Right cardiac atrium (tissue), 5 donors: ENCODE data around the gene B4GALT6. TPM values are rescaled to one million over a fixed set of nuclear protein-coding genes. Genes with fewer than 3 reads are reported as not detected.

Source experiments
- ATAC-seq, 2 donors: fragments of 200-7000 bp; cut with Tn5 transposase; one replicate each; pipeline versions ENCODE4 v1.8.0 to v1.9.1; 2020; ENCODE audit warnings: moderate library complexity in 2 of 2, mild to moderate bottlenecking in 1 of 2
- DNase-seq, 3 donors: peaks; one replicate each; pipeline ENCODE4 v3.0.0-alpha.2; 2020
- H3K27ac ChIP-seq: one replicate; pipeline ENCODE4 v1.5.1; 2013; ENCODE audit warnings: mild to moderate bottlenecking, low read length, control low read depth, moderate library complexity
- H3K27me3 ChIP-seq: one replicate; pipeline ENCODE4 v1.6.1; 2013; ENCODE audit not compliant: control insufficient read depth, insufficient read depth
- H3K4me1 ChIP-seq: one replicate; pipeline ENCODE4 v1.6.1; 2013; ENCODE audit warnings: low read length; ENCODE audit not compliant: control insufficient read depth, insufficient read depth
- H3K4me3 ChIP-seq: one replicate; pipeline ENCODE4 v1.5.1; 2013; ENCODE audit warnings: low read length, control low read depth
- H3K9me3 ChIP-seq: one replicate; pipeline ENCODE4 v1.6.1; 2013; ENCODE audit warnings: low read length; ENCODE audit not compliant: control insufficient read depth
- WGBS: extraction: QIAGEN DNeasy Blood & Tissue Kit; methylation state at CpG from one replicate; pipeline ENCODE4 v1.1.7; 2013; 5-methylcytosine and 5-hydroxymethylcytosine counted together
- intact Hi-C, 4 donors: fragments of 100-400 bp; cut with DNase I; formaldehyde crosslinking; loops; one replicate each; pipeline versions ENCODE4 v1.11.0 to v1.14.0; 2022 to 2023
- polyA plus RNA-seq: library from polyadenylated mRNA; stranded (reverse); fragments of 200-250 nt; gene quantifications from one replicate; pipeline ENCODE4 v1.2.3, GENCODE V29; 2013
- total RNA-seq, 4 donors: library from RNA; stranded (reverse); fragmentation: NEBNext Ultra II Directional; extraction: Animal tissue kit (Norgen Biotek cat#: 25700); gene quantifications; one replicate each; pipeline ENCODE4 v1.2.1, GENCODE V29; 2021
- donor health status: healthy with polysubstance abuse.
- donor health status: DM: no; HTN: yes; CAD: no.
- donor health status: DM: no; HTN: no; CAD: no.
- donor health status: DM: no; HTN: yes; CAD: no; lungs with severe emphysema.
- donor health status: DM: yes; HTN: yes; CAD: no.

B4GALT6 gene
- total and polyA plus RNA-seq, 5 donors, result 4.1 to 12.9 (median 10.2) TPM

DNA sequence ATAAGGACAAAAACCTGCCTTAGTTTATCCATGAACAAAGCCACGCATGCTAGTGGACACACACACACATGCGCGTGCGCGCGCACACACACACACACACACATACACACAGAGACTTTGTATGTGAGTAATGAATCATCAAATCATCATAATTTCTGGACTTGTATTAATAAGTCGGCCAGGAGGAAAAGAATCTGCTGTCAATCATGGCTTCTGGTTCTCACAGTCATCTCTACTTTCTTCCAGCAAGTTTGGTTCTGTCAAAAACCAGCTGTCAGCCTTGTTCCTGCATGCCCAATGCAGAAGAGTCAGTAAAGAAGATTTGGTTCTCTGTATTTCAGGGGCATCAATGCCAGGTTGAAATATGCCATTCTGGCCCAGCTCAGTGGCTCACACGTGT lies 93.8 kb downstream of the B4GALT6 start:
- ATAC-seq, result no peak
- intact Hi-C loops, result no loop called here

GRCh38 chr18:31587529-31587928 lies 96.9 kb downstream of the B4GALT6 start:
- DNase-seq (no peak), ATAC-seq (no peak)
- intact Hi-C loops, result no loop called here
- 62% methylated on average over 4 of the region's 4 CpGs for WGBS
- H3K9me3 ChIP-seq, result no peaks in the 10 kb centered on the region
- H3K4me1 ChIP-seq, result no peaks in the 10 kb centered on the region
- H3K27me3 ChIP-seq, result no peaks in the 10 kb centered on the region
- H3K27ac ChIP-seq, result no peak overlapping the region
- no peak overlapping the region for H3K4me3 ChIP-seq

More for the DNA sequence above, 93.8 kb downstream of the B4GALT6 start:
- 83% methylated on average over 8 of the region's 8 CpGs for WGBS
- DNase-seq, result no peak
- no peak overlapping the region for H3K4me3 ChIP-seq
- no peaks in the 10 kb centered on the region for H3K9me3 ChIP-seq
- no peak overlapping the region for H3K27ac ChIP-seq
- H3K4me1 ChIP-seq, result no peaks in the 10 kb centered on the region
- no peaks in the 10 kb centered on the region for H3K27me3 ChIP-seq

GRCh38 chr18:31586616-31587015 lies 97.8 kb downstream of the B4GALT6 start:
- ATAC-seq, result no peak
- intact Hi-C loops, result no loop called here
- DNase-seq, result no peak
- WGBS, result 67% methylated on average over 5 of the region's 5 CpGs
- Histone ChIP-seq H3K27me3 (no peaks in the 10 kb centered on the region), H3K4me3 (no peak overlapping the region), H3K27ac (no peak overlapping the region), H3K9me3 (no peaks in the 10 kb centered on the region), H3K4me1 (no peaks in the 10 kb centered on the region)

DNA sequence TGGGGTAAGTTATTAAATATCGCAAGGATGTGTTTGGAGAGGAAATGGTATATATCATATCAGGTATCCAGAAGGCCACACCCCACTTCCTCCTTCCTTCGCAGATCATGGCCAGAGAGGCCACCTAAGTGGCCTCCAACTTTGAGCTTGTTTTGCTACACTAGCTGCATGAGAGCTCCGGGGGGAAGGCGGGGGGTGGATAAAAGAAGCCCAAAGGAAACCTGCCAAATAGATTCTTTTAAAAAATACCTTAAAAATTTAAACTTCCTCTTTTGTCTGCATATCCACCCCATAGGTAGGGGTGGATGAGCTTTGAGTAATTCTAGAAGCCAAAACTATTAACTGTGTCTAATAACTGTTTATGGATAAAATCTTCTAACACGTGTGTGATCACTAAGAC lies 98.4 kb downstream of the B4GALT6 start:
- Histone ChIP-seq H3K4me1 (no peaks in the 10 kb centered on the region), H3K4me3 (no peak overlapping the region), H3K27me3 (no peaks in the 10 kb centered on the region), H3K9me3 (no peaks in the 10 kb centered on the region), H3K27ac (no peak overlapping the region)
- WGBS, result 81% methylated on average over 5 of the region's 5 CpGs
- DNase-seq (no peak), ATAC-seq (no peak)
- intact Hi-C loops, result no loop called here

- ATAC-seq (no peak), DNase-seq (no peak)
- intact Hi-C loops, result no loop called here
- 93% methylated on average over 5 of the region's 5 CpGs for WGBS
- H3K27me3 ChIP-seq, result no peaks in the 10 kb centered on the region
- H3K4me1 ChIP-seq, result no peaks in the 10 kb centered on the region
- no peak overlapping the region for H3K27ac ChIP-seq
- H3K4me3 ChIP-seq, result no peak overlapping the region
- no peaks in the 10 kb centered on the region for H3K9me3 ChIP-seq
Observed at GRCh38 chr18:31583185-31583854, 101.1 kb downstream of the B4GALT6 start.

- DNase-seq (no peak), ATAC-seq (no peak)
- WGBS, result 43% methylated on average over 4 of the region's 4 CpGs
- H3K4me3 ChIP-seq, result no peak overlapping the region
- H3K9me3 ChIP-seq, result no peaks in the 10 kb centered on the region
- H3K27ac ChIP-seq, result no peak overlapping the region
- intact Hi-C loops, result no loop called here
- H3K4me1 ChIP-seq, result no peaks in the 10 kb centered on the region
- no peaks in the 10 kb centered on the region for H3K27me3 ChIP-seq
Observed at GRCh38 chr18:31581498-31582197, 102.7 kb downstream of the B4GALT6 start.

DNA sequence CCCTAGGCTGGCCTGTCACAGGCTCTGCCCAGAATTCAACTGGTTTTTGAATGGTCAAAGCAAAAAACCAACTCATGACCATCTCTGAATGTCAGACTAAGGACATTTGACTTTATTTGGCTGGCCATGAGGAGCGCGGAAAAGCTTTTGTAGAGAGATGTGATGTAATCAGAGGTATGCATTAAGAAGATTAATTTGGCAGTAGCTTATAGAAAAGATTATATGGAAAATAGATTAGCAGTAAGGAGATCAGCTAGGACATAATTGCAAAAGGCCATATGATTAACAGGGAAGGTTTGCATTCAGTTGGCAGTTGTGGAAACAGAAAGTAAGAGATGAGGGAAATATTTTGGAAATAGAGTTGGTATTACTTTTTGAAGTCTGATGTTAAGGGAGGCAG lies 105.0 kb downstream of the B4GALT6 start:
- ATAC-seq (no peak), DNase-seq (no peak)
- WGBS, result 90% methylated on average over 2 of the region's 2 CpGs
- no peak overlapping the region for H3K4me3 ChIP-seq
- no peaks in the 10 kb centered on the region for H3K27me3 ChIP-seq
- intact Hi-C loops, result no loop called here
- H3K9me3 ChIP-seq, result no peaks in the 10 kb centered on the region
- H3K4me1 ChIP-seq, result peaks cover 2% of the 10 kb centered on the region
- H3K27ac ChIP-seq, result no peak overlapping the region

- H3K9me3 ChIP-seq, result no peaks in the 10 kb centered on the region
- H3K27ac ChIP-seq, result no peak overlapping the region
- no peaks in the 10 kb centered on the region for H3K27me3 ChIP-seq
- WGBS, result 91% methylated on average over 4 of the region's 4 CpGs
- intact Hi-C loops, result no loop called here
- H3K4me3 ChIP-seq, result no peak overlapping the region
- H3K4me1 ChIP-seq, result peaks cover 2% of the 10 kb centered on the region
- ATAC-seq, result no peak
- DNase-seq, result no peak
Observed at GRCh38 chr18:31578126-31578525, 106.3 kb downstream of the B4GALT6 start.

- no peak for DNase-seq
- intact Hi-C loops, result no loop called here
- Histone ChIP-seq H3K4me1 (peaks cover 2% of the 10 kb centered on the region), H3K9me3 (no peaks in the 10 kb centered on the region), H3K27ac (no peak overlapping the region), H3K4me3 (no peak overlapping the region), H3K27me3 (no peaks in the 10 kb centered on the region)
- ATAC-seq, result no peak
- WGBS, result 46% methylated on average over 1 of the region's 1 CpG
Observed at GRCh38 chr18:31577195-31577594, 107.2 kb downstream of the B4GALT6 start.

GRCh38 chr18:31576670-31577069 lies 107.7 kb downstream of the B4GALT6 start:
- H3K4me1 ChIP-seq, result peaks cover 2% of the 10 kb centered on the region
- no peak overlapping the region for H3K27ac ChIP-seq
- H3K4me3 ChIP-seq, result no peak overlapping the region
- H3K27me3 ChIP-seq, result no peaks in the 10 kb centered on the region
- WGBS, result 62% methylated on average over 4 of the region's 4 CpGs
- no peak for DNase-seq
- no peaks in the 10 kb centered on the region for H3K9me3 ChIP-seq
- intact Hi-C loops, result no loop called here
- ATAC-seq, result no peak

GRCh38 chr18:31575515-31576257 lies 108.7 kb downstream of the B4GALT6 start:
- Histone ChIP-seq H3K9me3 (no peaks in the 10 kb centered on the region), H3K4me1 (peaks cover 2% of the 10 kb centered on the region), H3K4me3 (no peak overlapping the region), H3K27ac (no peak overlapping the region), H3K27me3 (no peaks in the 10 kb centered on the region)
- intact Hi-C loops, result no loop called here
- 63% methylated on average over 3 of the region's 3 CpGs for WGBS
- ATAC-seq (no peak), DNase-seq (no peak)
